ENCODE data around the gene RPP40. TPM values are rescaled to one million over a fixed set of nuclear protein-coding genes. Genes with fewer than 3 reads are reported as not detected.

RPP40 gene
- polyA plus RNA-seq, 1 donor from 2014 or later: 16.2 TPM

GRCh38 chr6:5028301-5028700, 24.5 kb upstream of the RPP40 start (continued):
- TF ChIP-seq REST (IDR thresholded peaks at IDR 0.05; ENCODE audit: borderline replicate concordance): no peak

- Histone ChIP-seq H3K79me2 (replicated peaks; ENCODE audit: insufficient read depth, low read length) (no peaks in the 10 kb centered on the region), H3K9me2 (ENCODE audit: insufficient read depth, low read length) (no peaks in the 10 kb centered on the region), H2AFZ (ENCODE audit: low read depth, low read length) (peak overlapping the region; percentile 3), H3K4me2 (ENCODE audit: low read length) (peak overlapping the region; percentile 53), H3K36me3 (ENCODE audit: insufficient read depth, low read length) (no peaks in the 10 kb centered on the region), H3K9ac (ENCODE audit: low read length) (peak overlapping the region; percentile 22), H4K20me1 (ENCODE audit: insufficient read depth) (no peaks in the 10 kb centered on the region), H3F3A (ENCODE audit: insufficient read depth, low read length, poor library complexity, severe bottlenecking) (no peaks in the 10 kb centered on the region), H3K9me3 (ENCODE audit: low read length) (no peaks in the 10 kb centered on the region), H3K27me3 (ENCODE audit: insufficient read depth, low read depth, low read length) (no peaks in the 10 kb centered on the region), H3K4me3 (ENCODE audit: low read length) (peak overlapping the region; percentile 62), H3K27ac (ENCODE audit: low read length) (no peak overlapping the region)
- TF ChIP-seq CTCF (IDR thresholded peaks at IDR 0.05; ENCODE audit: poor library complexity, severe bottlenecking) (peak; percentile 41), EZH2 (IDR thresholded peaks at IDR 0.05; ENCODE audit: borderline replicate concordance, insufficient read depth, low read length, poor library complexity, severe bottlenecking) (no peak)
These were observed 22.3 kb upstream of the RPP40 start for GRCh38 chr6:5025911-5026819.

- H3K9me2 ChIP-seq (ENCODE audit: insufficient read depth, low read length): no peaks in the 10 kb centered on the region
- H3K27me3 ChIP-seq (ENCODE audit: insufficient read depth, low read depth, low read length): no peaks in the 10 kb centered on the region
- no peak overlapping the region for H3K4me3 ChIP-seq (ENCODE audit: low read length)
- H3K9me3 ChIP-seq (ENCODE audit: low read length): no peaks in the 10 kb centered on the region
- no peak overlapping the region for H3K9ac ChIP-seq (ENCODE audit: low read length)
- H3K27ac ChIP-seq (ENCODE audit: low read length): no peak overlapping the region
- H2AFZ ChIP-seq (ENCODE audit: low read depth, low read length): no peak overlapping the region
- TF ChIP-seq REST (IDR thresholded peaks at IDR 0.05; ENCODE audit: borderline replicate concordance) (no peak), RAD21 (conservative IDR thresholded peaks at IDR 0.05) (no peak), MXI1 (conservative IDR thresholded peaks at IDR 0.05; ENCODE audit: poor library complexity, severe bottlenecking) (no peak), EP300 (conservative IDR thresholded peaks at IDR 0.05; ENCODE audit: poor library complexity, severe bottlenecking) (no peak), POLR2AphosphoS5 (IDR thresholded peaks at IDR 0.05) (no peak), SMC3 (conservative IDR thresholded peaks at IDR 0.05; ENCODE audit: poor library complexity) (no peak), TAF1 (IDR thresholded peaks at IDR 0.05; ENCODE audit: low read depth) (no peak), EZH2 (IDR thresholded peaks at IDR 0.05; ENCODE audit: borderline replicate concordance, insufficient read depth, low read length, poor library complexity, severe bottlenecking) (no peak), CTCF (IDR thresholded peaks at IDR 0.05; ENCODE audit: poor library complexity, severe bottlenecking) (no peak)
- no peaks in the 10 kb centered on the region for H3F3A ChIP-seq (ENCODE audit: insufficient read depth, low read length, poor library complexity, severe bottlenecking)
- no peaks in the 10 kb centered on the region for H4K20me1 ChIP-seq (ENCODE audit: insufficient read depth)
- H3K36me3 ChIP-seq (ENCODE audit: insufficient read depth, low read length): no peaks in the 10 kb centered on the region
- H3K79me2 ChIP-seq (replicated peaks; ENCODE audit: insufficient read depth, low read length): no peaks in the 10 kb centered on the region
- no peak overlapping the region for H3K4me2 ChIP-seq (ENCODE audit: low read length)
These were observed 20.1 kb upstream of the RPP40 start for GRCh38 chr6:5023923-5024322.
